T-helper 22 cell (primary cell): ENCODE measurements around the gene FCHSD1.

ENCODE experiments used
- DNase-seq: peaks from one replicate; pipeline ENCODE4 v3.0.0-alpha.2; 2020; ENCODE audit warnings: low read depth

Gene FCHSD1

DNA sequence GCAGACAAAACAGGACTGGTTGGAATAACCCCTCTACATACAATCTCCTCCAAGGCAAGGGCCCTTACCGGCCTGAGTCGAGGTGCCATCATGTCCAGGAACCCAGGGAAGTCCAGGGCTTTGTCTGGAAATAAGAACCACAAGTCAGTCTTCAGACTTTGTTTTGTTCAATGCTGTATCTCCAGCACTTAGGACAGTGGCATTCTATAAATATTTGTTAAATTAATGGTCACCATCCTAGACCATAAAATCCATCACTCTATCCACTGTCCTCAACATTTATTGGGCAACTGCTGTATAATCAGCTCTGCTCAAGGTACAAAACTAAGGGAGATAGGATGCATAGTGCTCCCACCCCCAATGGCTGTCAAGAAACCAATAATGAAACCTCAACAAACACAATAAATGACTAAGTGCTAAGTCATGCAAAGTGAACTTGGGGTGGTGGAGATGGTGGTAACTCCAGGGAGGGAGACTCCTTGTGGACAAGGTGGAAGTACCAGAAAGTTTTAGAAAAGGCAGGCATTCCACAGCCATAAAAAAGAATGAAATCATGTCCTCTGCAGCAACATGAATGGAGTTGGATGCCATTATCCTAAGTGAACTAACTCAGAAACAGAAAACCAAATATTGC lies 9.5 kb downstream of the FCHSD1 start:
- DNase-seq = no peak

DNA sequence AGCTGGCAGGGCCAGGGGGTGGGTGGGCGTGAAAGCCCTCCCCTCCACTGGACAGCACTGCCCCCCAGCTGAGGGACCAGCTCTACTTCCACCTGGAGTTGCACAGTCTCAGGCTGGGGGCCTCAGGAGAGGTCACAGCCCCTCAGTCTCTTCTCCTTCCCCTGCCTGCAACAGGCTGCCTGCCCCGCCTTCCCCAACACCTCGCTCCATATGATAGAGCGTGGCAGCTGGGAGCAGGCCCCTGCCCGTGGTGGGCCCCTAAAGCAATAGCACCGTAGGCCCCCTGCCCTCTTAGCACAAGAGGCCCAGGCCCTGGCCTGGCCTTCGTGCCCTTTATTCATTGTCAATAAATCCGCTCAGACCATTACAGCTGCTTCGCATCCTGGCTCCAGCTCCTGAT lies 10.5 kb downstream of the FCHSD1 start:
- no peak for DNase-seq

DNA sequence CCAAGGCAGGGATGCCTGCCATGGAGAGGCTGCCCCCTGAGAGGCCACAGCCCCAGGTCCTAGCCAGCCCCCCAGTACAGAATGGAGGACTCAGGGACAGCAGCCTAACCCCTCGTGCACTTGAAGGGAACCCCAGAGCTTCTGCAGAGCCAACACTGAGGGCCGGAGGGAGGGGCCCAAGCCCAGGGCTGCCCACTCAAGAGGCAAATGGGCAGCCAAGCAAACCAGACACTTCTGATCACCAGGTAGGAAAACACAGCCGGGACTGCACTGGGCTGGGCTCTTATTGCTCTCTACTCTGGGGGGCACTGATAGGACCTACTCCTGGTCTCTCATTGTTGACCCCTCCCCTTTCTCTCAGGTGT lies 11.2 kb downstream of the FCHSD1 start:
- no peak for DNase-seq

DNA sequence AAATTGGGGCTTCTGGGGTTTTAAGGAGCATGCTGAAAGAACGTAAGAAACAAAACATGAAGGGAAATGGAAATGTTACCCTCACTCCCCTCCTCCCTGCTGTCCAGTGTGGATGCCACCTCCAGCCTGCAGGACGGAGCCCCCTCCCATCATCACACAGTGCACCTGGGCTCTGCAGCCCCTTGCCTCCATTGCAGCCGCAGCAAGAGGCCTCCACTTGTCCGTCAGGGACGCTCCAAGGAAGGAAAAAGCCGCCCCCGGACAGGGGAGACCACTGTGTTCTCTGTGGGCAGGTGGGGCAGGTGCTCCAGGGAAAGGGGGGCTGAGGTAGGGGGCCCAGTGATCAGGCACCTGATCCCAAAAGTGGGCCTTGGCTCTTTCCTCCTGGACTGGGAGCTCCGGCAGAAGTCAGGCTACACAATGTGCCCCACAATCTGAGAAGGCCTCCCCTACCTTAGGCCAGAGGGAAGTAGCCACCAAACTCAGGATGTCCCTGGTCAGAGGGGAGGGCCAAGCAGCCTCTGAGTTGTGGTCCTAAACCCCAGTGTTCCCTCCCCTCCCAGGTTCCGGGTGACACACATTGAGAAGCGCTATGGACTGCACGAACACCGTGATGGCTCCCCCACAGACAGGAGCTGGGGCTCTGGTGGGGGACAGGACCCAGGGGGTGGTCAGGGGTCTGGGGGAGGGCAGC lies 11.7 kb downstream of the FCHSD1 start:
- DNase-seq = no peak

DNA sequence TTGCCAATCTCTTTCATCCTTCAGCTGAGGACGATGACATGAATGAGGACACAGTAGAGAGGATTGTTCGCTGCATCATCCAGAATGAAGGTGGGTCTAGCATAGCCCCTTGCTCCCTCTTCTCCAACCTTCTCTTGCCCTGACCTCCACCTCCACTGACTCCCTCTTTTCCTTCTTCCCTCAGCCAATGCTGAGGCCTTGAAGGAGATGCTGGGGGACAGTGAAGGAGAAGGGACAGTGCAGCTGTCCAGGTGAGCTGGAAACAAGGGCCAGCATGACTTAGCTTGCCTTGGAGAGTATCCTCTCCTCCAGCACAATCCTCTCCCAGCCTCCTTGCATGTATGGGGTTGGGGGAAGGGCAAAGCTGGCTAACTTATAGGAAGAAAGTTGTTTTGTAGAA lies 12.4 kb downstream of the FCHSD1 start:
- DNase-seq = no peak

DNA sequence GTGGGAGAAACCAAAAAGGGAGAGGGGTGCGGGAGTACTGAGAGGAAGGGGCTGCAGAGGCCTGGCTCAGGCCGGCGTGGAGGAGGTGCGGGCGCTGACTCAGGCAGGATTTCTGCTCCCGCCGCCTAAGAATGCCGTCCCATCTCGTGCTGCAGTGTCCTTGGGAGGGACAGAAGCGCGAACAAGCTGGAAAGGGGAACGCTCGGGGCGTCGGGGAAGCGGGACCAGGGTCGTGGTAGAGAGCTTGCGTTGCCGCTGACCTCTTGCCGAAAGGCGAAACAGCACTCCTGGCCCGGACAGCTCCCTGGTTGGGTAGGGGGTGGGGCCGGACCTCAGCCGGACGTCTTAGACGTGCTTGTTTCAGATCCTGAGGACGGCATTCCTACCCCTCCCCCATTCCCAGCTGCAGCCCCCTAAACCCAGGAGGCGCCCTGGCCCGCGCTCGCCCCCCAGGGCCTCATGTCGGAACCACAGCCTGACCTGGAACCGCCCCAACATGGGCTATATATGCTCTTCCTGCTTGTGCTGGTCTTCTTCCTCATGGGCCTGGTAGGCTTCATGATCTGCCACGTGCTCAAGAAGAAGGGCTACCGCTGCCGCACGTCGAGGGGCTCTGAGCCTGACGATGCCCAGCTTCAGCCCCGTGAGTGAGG lies 13.3 kb downstream of the FCHSD1 start:
- DNase-seq = peak; percentile 40

DNA sequence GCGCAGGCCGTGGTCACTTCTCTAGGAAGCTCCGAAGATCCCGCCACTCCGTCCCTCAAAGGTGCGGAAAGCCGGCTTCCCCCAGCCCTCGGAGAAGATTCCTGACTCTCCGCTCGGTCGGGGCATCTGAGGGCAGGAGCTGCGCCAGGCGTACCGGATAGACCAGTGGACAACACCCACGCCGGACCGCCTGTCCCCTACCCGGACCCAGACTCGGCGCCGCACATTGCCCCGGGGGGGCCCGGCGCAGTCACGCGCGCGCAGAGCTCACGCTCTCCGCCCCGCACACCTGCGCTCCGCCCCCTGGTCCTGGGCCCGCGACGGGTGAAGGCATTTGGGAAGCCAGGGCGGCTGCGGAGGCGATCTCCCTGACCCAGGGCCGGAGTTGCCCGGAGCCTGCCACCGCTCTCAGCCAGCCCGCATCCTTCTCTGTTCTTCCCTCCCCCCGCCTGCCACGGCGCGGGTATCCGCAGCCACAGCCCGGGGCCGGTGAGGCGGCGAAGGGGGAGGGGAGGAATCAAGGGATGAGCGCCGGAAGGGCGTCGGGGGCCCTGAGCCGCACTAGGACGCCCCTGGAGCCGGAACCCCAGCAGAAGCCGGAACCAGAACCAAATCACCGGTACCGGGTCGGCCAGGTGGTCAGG lies 14.0 kb downstream of the FCHSD1 start:
- peak; percentile 36 for DNase-seq

DNA sequence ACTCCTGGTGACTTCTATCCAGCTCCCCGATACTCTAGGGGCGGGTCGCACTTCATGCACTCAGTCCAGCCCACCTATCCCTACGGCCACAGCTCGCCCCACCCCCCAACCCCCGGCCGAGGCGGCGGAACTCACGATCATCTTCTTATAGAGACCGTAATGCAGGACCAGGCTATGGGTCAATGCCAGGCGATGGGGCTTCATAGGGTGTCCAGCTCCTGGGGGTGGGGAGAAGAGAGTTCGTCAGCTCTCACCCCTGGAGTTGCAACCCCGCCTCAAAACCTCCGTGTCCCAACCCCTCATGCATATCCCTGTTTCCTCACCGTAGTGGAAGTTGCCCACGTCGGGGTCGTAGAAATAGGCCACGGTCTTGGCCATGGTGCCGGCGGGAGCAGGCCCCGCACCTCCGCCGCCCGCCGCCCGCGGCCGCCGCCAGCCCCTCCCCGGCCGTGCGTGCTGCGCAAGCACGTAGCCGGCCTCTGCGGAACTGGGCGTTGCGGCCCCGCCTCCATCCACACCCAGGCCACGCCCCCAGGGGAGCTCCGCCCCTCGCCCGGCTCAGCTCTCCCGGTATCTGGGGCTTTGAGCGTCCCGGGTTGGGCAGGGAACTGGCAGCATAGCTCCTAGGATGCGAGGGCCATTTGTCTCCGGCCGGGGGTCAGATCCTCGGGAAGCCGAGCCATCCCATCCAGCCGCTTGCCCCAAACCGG lies 14.7 kb downstream of the FCHSD1 start, which contains the start of the genes HDAC3 and RELL2:
TSS of gene HDAC3 (minus strand) at position 437 of the 710 bp plus-strand sequence. CDS start at position 378, 59 bp downstream.
TSS of gene RELL2 (plus strand) at position 585 of the 710 bp plus-strand sequence. CDS start 1,229 bp downstream, outside the sequence.
- peak; percentile 81 for DNase-seq

DNA sequence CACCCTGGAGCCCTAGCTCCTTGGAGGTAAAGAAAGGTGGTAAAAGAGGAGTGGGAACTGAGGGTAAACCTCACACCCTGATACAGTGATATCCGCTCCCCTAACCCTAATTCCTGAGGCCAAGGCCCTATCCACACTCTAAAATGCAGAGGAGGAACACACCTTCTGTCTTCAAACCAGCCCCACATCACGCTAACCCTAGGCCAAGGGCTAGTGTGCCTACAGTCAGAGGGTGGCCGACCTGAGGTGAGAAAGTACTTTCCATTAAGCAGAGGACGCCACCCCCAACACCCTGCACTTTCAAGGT lies 15.2 kb downstream of the FCHSD1 start:
- no peak for DNase-seq

DNA sequence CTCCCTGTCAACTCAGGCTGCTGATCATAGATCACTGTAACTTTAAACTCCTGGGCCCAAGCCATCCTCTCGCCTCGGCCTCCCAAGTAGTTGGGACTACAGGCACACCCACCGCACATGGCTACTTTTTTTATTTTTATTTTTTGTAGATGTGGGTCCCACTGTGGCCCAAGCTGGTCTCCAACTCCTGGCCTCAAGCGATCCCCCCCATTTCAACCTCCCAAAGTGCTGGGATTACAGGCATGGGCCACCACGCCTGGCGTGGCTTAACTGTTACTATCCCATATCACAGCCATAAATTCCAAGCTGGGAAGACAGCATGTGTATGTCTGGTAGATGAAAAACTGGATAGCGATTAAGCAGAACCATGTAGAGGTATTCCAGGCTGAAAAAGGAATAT lies 15.6 kb downstream of the FCHSD1 start:
- DNase-seq = no peak

DNA sequence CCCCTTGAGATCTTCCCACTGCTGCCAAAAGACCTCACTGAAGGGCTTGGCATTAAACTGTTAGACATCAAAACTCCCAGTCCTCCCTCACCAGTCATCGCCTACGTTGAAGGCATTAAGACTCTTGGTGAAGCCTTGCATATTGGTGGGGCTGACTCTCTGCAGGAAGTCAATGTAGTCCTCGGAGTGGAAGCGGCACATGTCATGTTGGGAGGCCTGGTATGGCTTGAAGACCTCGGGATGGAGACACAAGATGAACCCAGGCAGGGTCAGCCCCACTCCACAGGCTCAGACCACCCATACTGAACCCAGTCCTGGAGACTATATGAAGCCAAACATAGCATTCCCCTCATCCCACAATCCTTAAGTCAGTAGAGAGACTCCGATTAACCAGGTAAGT lies 16.5 kb downstream of the FCHSD1 start:
- DNase-seq = no peak

DNA sequence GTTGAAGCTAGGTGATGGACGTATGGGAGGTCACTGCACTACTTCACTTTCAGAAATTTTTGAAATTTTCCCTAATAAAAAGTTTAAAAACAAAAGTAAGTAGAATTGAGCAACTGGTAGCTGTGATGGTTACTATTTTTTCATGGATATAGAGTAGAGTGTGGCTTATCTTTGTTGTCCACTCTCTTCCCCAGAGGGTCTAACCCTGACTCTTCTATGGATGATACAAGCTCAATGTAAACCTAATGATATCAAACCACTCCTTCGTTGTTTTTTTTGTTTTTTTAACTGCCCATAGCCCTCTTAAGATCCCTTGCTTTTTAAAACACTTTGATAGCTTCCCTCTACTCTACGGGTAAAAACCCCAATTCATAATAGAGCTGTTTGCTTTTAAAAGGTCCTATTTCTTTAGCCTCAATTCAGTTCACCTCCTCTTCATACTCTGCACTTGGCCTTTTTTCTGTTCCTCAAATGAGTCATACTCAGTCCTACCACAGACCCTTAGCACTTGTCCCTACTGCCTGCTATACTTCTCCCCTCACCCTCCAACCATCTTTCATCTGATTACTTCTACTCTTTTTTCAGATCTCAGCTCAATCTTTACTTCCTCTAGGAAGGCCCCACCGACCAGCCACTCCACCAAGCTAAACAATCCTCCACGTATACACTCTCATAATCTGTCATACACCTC lies 17.2 kb downstream of the FCHSD1 start:
- no peak for DNase-seq

DNA sequence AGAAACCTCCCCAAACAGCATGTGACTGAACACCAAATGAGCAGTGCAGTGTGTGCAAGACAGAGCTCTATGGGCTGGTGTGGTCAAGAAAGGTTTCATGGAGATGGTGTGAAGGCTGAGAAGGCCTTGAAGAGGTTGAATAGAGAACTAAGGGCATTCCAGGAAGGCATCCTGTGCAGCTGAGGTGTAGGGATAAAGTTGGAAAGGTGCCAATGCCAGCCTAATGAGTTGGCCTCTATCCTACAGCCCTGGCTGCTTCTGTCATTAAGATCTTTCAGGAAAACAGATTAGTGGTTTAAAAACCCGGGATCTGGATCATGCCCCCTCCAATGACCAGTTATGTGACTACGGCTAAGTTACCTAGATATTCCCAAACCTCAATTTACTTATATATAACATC lies 18.6 kb downstream of the FCHSD1 start:
- no peak for DNase-seq

DNA sequence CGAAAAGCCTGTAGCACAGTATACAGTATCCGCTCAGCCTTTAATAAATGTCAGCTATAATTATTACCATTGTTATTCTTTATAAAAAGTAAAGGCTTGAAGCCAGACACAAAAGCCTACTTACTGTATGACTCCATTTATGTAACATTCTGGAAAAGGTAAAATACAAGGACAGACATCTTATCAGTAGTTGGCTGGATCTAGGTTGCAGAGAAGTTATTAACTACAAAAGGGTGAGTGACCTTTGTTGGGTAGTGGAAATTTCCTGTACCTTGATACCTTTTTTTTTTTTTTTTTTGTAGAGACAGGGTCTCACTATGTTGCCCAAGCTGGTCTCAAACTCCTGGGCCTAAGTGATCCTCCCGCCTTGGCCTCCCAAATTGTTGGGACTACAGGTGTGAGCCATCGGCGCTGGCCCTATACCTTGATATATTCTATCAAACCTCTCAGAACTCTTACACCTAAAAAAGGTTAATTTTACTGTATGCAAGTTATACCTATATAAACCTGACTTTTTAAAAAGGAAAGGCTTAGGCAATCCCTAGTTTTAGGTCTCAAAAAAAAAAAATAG lies 20.6 kb downstream of the FCHSD1 start:
- DNase-seq = no peak

DNA sequence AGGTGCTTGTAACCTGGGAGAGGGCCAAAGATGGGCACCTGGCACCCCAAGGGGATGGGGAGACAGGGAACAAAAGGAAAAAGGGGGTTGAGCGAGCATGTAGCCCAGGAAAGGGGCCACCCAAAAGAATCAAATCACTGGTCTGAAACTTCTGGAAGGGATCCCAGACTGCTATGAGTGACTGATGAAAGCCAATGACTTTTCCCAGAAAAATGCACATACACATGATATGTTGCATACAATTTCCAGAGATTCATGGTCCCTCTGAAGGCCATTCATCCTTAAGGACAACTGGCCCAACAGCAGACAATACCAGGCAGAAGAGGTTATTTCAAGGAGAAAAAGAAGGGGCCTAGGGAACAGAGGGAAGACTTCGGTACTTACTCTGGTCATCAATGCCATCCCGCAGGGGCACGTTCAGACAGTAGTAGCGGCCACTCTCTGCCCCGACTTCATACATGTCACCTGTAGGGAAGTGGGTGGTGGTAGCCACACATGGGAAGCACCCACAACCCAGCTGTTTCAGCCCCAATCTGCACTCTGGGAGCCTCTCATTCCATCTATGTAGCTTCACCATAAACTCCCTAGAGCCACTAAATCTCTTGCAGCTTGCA lies 22.9 kb downstream of the FCHSD1 start:
- no peak for DNase-seq

DNA sequence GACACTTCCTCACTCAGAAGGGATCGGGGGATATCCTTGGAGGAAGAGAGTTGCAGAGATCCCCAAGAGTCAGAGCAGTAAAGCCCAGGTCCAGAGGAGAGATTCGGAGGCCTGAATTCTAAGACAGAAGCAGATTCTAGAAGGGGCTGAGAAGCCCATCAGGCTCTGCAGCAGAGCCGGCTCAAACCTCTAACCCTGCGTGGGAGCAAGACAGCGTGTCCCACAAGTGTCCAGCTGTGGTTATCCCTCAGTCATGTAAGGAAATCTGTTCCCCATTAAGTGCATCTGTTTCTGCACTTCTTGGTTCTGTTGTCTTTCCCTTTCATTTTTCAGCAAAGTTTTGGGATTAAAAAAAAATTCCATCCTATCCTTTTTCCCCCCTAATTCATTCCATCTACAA lies 27.6 kb downstream of the FCHSD1 start:
- DNase-seq = no peak

DNA sequence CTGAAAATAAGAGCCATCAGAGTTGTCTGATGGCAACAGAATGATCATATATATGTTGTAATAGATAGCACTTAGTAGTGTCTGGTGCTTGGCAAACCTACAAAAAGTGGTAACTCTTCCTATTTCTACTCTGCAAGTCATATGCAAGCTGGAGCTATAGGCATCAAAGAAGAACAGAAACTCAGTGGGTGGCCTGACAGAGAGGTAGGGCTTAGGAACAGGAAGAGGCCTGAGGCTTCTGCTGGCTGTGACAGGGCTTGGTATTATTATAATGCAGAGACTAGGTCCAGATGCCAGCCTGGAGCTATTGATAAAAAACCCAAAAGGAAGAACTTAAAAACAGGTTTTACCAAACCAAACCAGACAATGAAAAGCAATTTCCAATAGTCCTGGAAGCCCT lies 28.0 kb downstream of the FCHSD1 start:
- DNase-seq = no peak

DNA sequence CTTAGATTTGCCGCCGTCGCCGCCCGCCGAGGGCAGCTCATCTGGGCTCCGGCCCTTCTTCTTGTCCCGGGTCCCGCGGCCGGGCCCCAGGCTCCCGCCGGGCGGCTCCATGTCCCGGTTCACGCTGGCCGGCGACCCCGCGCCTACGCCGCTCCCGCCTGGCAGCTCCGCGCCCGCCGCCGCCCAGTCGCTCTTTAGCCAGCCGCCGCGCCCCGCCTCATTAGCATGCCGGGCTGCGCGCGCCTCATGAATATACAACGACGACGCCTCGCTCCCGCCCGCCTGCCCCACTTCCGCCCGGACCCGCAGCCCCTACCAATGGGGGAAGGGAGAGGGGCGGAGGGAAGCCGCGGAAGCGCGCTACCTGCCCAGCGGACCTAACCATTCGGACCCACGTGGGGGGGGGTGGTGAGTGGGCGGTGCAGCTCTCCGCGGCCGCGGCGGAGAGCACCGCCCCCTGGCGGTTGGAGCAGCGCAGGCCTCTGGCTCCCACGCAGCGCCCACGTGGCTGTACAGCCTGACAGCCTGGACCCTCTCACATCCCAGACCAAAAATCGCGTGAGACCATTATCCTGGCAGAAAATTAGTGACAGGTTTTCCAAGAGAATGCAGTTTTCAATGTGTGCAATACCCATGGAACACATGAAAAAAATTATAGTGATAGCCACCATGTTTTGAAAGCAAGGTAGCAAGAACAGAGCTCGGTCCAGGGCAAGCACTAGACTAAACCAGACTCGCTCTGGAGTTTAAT lies 32.2 kb downstream of the FCHSD1 start, which contains the start of gene DIAPH1:
TSS of gene DIAPH1 (minus strand) at position 197 of the 751 bp plus-strand sequence. CDS start at position 111, 86 bp downstream.
- DNase-seq = peak; percentile 97

DNA sequence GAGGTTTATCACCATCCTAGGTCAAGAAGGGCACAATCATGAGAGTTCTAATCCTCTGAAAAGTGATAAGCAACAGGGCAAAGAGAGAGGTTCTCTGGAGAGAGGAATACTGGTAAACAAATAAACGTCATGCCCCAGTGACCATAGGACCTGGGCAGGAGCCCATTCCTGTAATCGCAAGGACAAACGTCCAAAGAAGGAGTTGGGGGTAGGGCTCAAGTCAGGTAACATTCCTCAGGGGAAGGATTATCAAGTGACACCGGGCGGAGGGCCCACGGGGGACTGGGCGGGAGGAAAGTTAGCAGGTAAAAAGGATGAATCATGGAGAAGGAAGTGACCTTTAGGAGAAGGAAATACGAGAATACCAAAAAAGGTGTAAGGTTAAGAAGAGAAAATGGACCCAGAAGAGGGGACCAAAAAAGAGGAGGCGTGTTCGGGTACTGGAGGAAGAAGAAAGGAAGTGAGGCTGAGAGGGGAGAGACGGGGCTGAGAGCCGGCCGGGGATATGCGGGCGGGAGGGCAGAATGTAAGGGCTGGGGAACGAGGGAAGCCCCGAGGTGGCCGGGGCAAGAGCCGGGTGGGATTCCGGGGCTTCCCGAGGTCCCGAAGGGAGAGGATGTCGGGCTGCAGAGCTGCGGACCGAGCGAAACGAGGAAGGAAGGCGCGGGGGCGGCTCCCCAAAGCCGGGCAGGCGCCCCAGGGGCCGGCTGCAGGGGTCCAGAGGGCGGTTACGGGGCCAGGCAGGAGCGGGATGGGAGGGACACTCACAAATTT lies 33.0 kb downstream of the FCHSD1 start:
- peak; percentile 38 for DNase-seq
